Measurements from ENCODE around the gene AOPEP. TPM values are rescaled to one million over a fixed set of nuclear protein-coding genes. Genes with fewer than 3 reads are reported as not detected.

Gene AOPEP
- total and polyA plus RNA-seq, 9 of the 15 experiments (the other 6 are each of a cell fraction or from before 2014, with no cell fraction given): 4.5 to 19.3 (median 13.5) TPM

- no peak for TF ChIP-seq THAP7 (CRISPR knock-in tag; IDR thresholded peaks at IDR 0.05)
- TF ChIP-seq TAF15 (IDR thresholded peaks at IDR 0.05; ENCODE audit: low read depth, low read length): no peak
- no peak for TF ChIP-seq GATAD2B (IDR thresholded peaks at IDR 0.05; ENCODE audit: borderline replicate concordance)
- no peak for TF ChIP-seq SRSF7 (optimal IDR thresholded peaks at IDR 0.05; ENCODE audit: low read depth, low read length)
- no peak for TF ChIP-seq BRD9 (IDR thresholded peaks at IDR 0.05; ENCODE audit: low read depth, partially characterized antibody)
- no peak for TF ChIP-seq ZNF445 (CRISPR knock-in tag; IDR thresholded peaks at IDR 0.05; ENCODE audit: low read depth)
- no peak for TF ChIP-seq STAG1 (CRISPR knock-in tag; IDR thresholded peaks at IDR 0.05; ENCODE audit: borderline replicate concordance)
- TF ChIP-seq GTF3C2 (IDR thresholded peaks at IDR 0.05; ENCODE audit: borderline replicate concordance, extremely low read depth, insufficient read length): no peak
- TF ChIP-seq ZNF511 (CRISPR knock-in tag; IDR thresholded peaks at IDR 0.05): no peak
- no peak for TF ChIP-seq BACH1 (tag; IDR thresholded peaks at IDR 0.05)
- TF ChIP-seq HSF4 (CRISPR knock-in tag; IDR thresholded peaks at IDR 0.05; ENCODE audit: borderline replicate concordance): no peak
- TF ChIP-seq CBFB (CRISPR knock-in tag; IDR thresholded peaks at IDR 0.05): no peak
- TF ChIP-seq PTRF (tag; IDR thresholded peaks at IDR 0.05): no peak
- no peak for TF ChIP-seq ARID1B (IDR thresholded peaks at IDR 0.05)
- no peak for TF ChIP-seq MED1 (CRISPR knock-in tag; IDR thresholded peaks at IDR 0.05; ENCODE audit: borderline replicate concordance)
- TF ChIP-seq CHAMP1 (IDR thresholded peaks at IDR 0.05): no peak
- TF ChIP-seq ZNF224 (CRISPR knock-in tag; IDR thresholded peaks at IDR 0.05): no peak
- TF ChIP-seq NCOA1 (IDR thresholded peaks at IDR 0.05; ENCODE audit: low read depth): no peak
- no peak for TF ChIP-seq ZNF347 (CRISPR knock-in tag; IDR thresholded peaks at IDR 0.05; ENCODE audit: low read depth)
- no peak for TF ChIP-seq OTX1 (CRISPR knock-in tag; IDR thresholded peaks at IDR 0.05)
- TF ChIP-seq NR2F6 (CRISPR knock-in tag; IDR thresholded peaks at IDR 0.05): no peak
- no peak for TF ChIP-seq MIER1 (IDR thresholded peaks at IDR 0.05; ENCODE audit: low read depth)
- no peak for TF ChIP-seq SRSF9 (IDR thresholded peaks at IDR 0.05; ENCODE audit: borderline replicate concordance, low read depth, low read length)
- peak; percentile 70 for TF ChIP-seq POLR2A (conservative IDR thresholded peaks at IDR 0.05)
Observed at GRCh38 chr9:95048225-95049087, 322.0 kb downstream of the AOPEP start (continued).

All from K562 (cell line).